Neural cell (in vitro differentiated cells): ENCODE data around the gene APH1A.
"Not testable (repeated sequence)": the region's sequence is repeated elsewhere in the genome, so short reads cannot be mapped to it uniquely, and the experiment has no call there.

Source experiments
- CTCF ChIP-seq: fragments of 450-650 bp; IDR thresholded peaks from 2 replicates; pipeline ENCODE4 v1.5.1; 2014; ENCODE audit warnings: antibody characterized with exemption, mild to moderate bottlenecking, moderate library complexity; ENCODE audit not compliant: poor library complexity, severe bottlenecking
- EP300 ChIP-seq: fragments of 450-650 bp; conservative IDR thresholded peaks from 2 replicates; pipeline ENCODE4 v1.6.1; 2014; ENCODE audit warnings: antibody characterized with exemption, mild to moderate bottlenecking, moderate library complexity; ENCODE audit not compliant: poor library complexity, severe bottlenecking
- EZH2 ChIP-seq: fragments of 200-600, 300-800 bp; shearing (Covaris generic), sonication (generic); IDR thresholded peaks from 2 replicates; pipeline ENCODE4 v1.6.1; 2014; ENCODE audit warnings: antibody characterized with exemption, low read length, borderline replicate concordance, mild to moderate bottlenecking; ENCODE audit not compliant: insufficient read depth, poor library complexity, severe bottlenecking
- POLR2AphosphoS5 ChIP-seq: IDR thresholded peaks from 2 replicates; pipeline ENCODE4 v1.6.1; 2012
- REST ChIP-seq: IDR thresholded peaks from 2 replicates; pipeline ENCODE4 v1.6.1; 2012; ENCODE audit warnings: borderline replicate concordance

- TF ChIP-seq CTCF, EZH2, REST, POLR2AphosphoS5, EP300: not testable (repeated sequence)
These were observed 35.9 kb downstream of the APH1A start for GRCh38 chr1:150232921-150233320.
